GM12878 (cell line): Measurements from ENCODE around the gene NAP1L5. TPM values are rescaled to one million over a fixed set of nuclear protein-coding genes. Genes with fewer than 3 reads are reported as not detected.

Experiments
- ATAC-seq: fragments of 200-7000 bp; cut with Tn5 transposase; 3 replicates; pipeline ENCODE4 v1.9.1; 2020; ENCODE audit warnings: mild to moderate bottlenecking, moderate library complexity
- BruUV-seq: library from RNA; stranded (reverse); fragments of 400-500 nt; replicated peaks from 2 replicates; lab custom pipeline; 2021; lab: Mats Ljungman, UMichigan
- CTCF ChIA-PET: fragments of 300-600 bp; sonication (Branson Sonifier 250); formaldehyde crosslinking; extraction: SDS; loops from one replicate; lab custom pipeline; 2021; ENCODE audit warnings: inconsistent platforms; lab: Yijun Ruan, JAX
- POLR2A ChIA-PET: fragments of 350-600 bp; formaldehyde crosslinking; extraction: SDS; loops from one replicate; lab custom pipeline; 2021; ENCODE audit warnings: inconsistent platforms; lab: Charles Lee
- RAD21 ChIA-PET: fragments of 300-600 bp; sonication (Branson Sonifier 250); formaldehyde crosslinking; loops from one replicate; lab custom pipeline; 2023; ENCODE audit warnings: antibody characterized with exemption; ENCODE audit not compliant: unreplicated experiment; lab: Charles Lee
- SMC1A ChIA-PET: fragments of 300-600 bp; sonication (Branson Sonifier 250); formaldehyde crosslinking; loops from one replicate; lab custom pipeline; 2023; ENCODE audit not compliant: unreplicated experiment, uncharacterized antibody; lab: Charles Lee
- DNase-seq: peaks from one replicate; pipeline ENCODE4 v3.0.0-alpha.2; 2011; ENCODE audit warnings: low read depth, low spot score
- FAIRE-seq: peaks from 3 replicates; lab custom pipeline; 2011; peaks lifted over from hg19 to GRCh38; lab: Jason Lieb, UNC
- H2AFZ ChIP-seq: 2 replicates; pipeline ENCODE4 v1.6.0; 2011; ENCODE audit warnings: low read depth, low read length, control low read depth; ENCODE audit not compliant: control insufficient read depth
- H3K27ac ChIP-seq: 2 replicates; pipeline ENCODE4 v1.5.1; 2011; ENCODE audit warnings: control low read depth; ENCODE audit not compliant: control insufficient read depth, insufficient read depth
- H3K27me3 ChIP-seq, 2 experiments: replicated peaks in 1 of 2; 2 replicates each; pipeline versions ENCODE4 v1.6.0 to v1.6.1; 2011; ENCODE audit warnings: low read length in 1 of 2; ENCODE audit not compliant: control insufficient read depth in 2 of 2, insufficient read depth in 2 of 2
- H3K36me3 ChIP-seq, 2 experiments: 2 replicates each; pipeline ENCODE4 v1.5.1; 2011; ENCODE audit warnings: low read length in 1 of 2; ENCODE audit not compliant: control insufficient read depth in 2 of 2, insufficient read depth in 2 of 2
- H3K4me1 ChIP-seq: 2 replicates; pipeline ENCODE4 v1.6.1; 2011; ENCODE audit warnings: mild to moderate bottlenecking, low read length, moderate library complexity, mixed read lengths; ENCODE audit not compliant: control insufficient read depth, insufficient read depth
- H3K4me2 ChIP-seq: 2 replicates; pipeline ENCODE4 v1.6.0; 2011; ENCODE audit warnings: control low read depth; ENCODE audit not compliant: control insufficient read depth, insufficient read depth
- H3K4me3 ChIP-seq: fragments of 200-600 bp; sonication (generic); 2 replicates; pipeline ENCODE4 v1.5.1; 2016
- H3K79me2 ChIP-seq: 2 replicates; pipeline ENCODE4 v1.6.0; 2011; ENCODE audit warnings: low read length; ENCODE audit not compliant: control insufficient read depth, insufficient read depth
- H3K9ac ChIP-seq: 2 replicates; pipeline ENCODE4 v1.8.0; 2011; ENCODE audit warnings: low read length, control low read depth, mixed read lengths; ENCODE audit not compliant: control insufficient read depth, insufficient read depth
- H3K9me3 ChIP-seq: replicated peaks from 3 replicates; pipeline ENCODE4 v1.5.1; 2011; ENCODE audit warnings: mild to moderate bottlenecking, low read length; ENCODE audit not compliant: control insufficient read depth, insufficient read depth
- H4K20me1 ChIP-seq: 2 replicates; pipeline ENCODE4 v1.6.0; 2011; ENCODE audit not compliant: control insufficient read depth, insufficient read depth
- ATF7 ChIP-seq: fragments of 450-650 bp; IDR thresholded peaks from 2 replicates; pipeline ENCODE4 v1.6.1; 2016; ENCODE audit warnings: low read depth, mild to moderate bottlenecking
- BCLAF1 ChIP-seq: fragments of 450-650 bp; IDR thresholded peaks from 2 replicates; pipeline ENCODE4 v1.6.1; 2017; ENCODE audit warnings: antibody characterized with exemption, mild to moderate bottlenecking, moderate library complexity
- CHD1 ChIP-seq: IDR thresholded peaks from 2 replicates; pipeline ENCODE4 v1.6.1; 2012; ENCODE audit warnings: low read depth, low read length, improper control_type of control experiment
- CREM ChIP-seq: IDR thresholded peaks from 2 replicates; pipeline ENCODE4 v1.6.1; 2014; ENCODE audit warnings: antibody characterized with exemption, low read depth
- ELK1 ChIP-seq: IDR thresholded peaks from 2 replicates; pipeline ENCODE4 v1.6.1; 2012; ENCODE audit warnings: low read depth, low read length, improper control_type of control experiment
- IRF4 ChIP-seq: IDR thresholded peaks from 2 replicates; pipeline ENCODE4 v1.6.1; 2011; ENCODE audit warnings: low read depth, low read length
- NFXL1 ChIP-seq: fragments of 450-650 bp; IDR thresholded peaks from 2 replicates; pipeline ENCODE4 v1.6.1; 2017; ENCODE audit warnings: antibody characterized with exemption, mild to moderate bottlenecking, borderline replicate concordance
- STAT1 ChIP-seq: fragments of 450-650 bp; conservative IDR thresholded peaks from 2 replicates; pipeline ENCODE4 v1.6.1; 2014; ENCODE audit warnings: antibody characterized with exemption, mild to moderate bottlenecking
- SUZ12 ChIP-seq: fragments of 200-600 bp; sonication (generic); IDR thresholded peaks from one replicate; pipeline ENCODE4 v1.6.1; 2018; ENCODE audit warnings: antibody characterized with exemption, mild to moderate bottlenecking; ENCODE audit not compliant: unreplicated experiment
- TBL1XR1 ChIP-seq: IDR thresholded peaks from 2 replicates; pipeline ENCODE4 v1.6.1; 2012; ENCODE audit warnings: low read depth, low read length, improper control_type of control experiment
- ZNF217 ChIP-seq: fragments of 450-650 bp; IDR thresholded peaks from 2 replicates; pipeline ENCODE4 v1.6.1; 2017; ENCODE audit warnings: antibody characterized with exemption, mild to moderate bottlenecking
- ZNF24 ChIP-seq: fragments of 450-650 bp; IDR thresholded peaks from 2 replicates; pipeline ENCODE4 v1.6.1; 2017; ENCODE audit warnings: antibody characterized with exemption, mild to moderate bottlenecking
- ZNF687 ChIP-seq: fragments of 450-650 bp; IDR thresholded peaks from 2 replicates; pipeline ENCODE4 v1.6.1; 2017; ENCODE audit warnings: mild to moderate bottlenecking, moderate library complexity
- in situ Hi-C: fragments of 300-500 bp; cut with MboI; formaldehyde crosslinking; loops from 9 replicates; pipeline ENCODE4 v1.14.3; 2018; ENCODE audit warnings: mixed read lengths
- intact Hi-C: fragments of 100-400 bp; cut with micrococcal nuclease; formaldehyde crosslinking; loops from one replicate; pipeline ENCODE4 v1.14.2; 2022; ENCODE audit not compliant: unreplicated experiment
- polyA plus RNA-seq, 11 experiments: library from polyadenylated mRNA; depleted of rRNA in 4 of 11; unstranded in 6 of 11; stranded (reverse) in 5 of 11; fragments of >200 nt; fragmentation: Nextera tagmentation in 4 of 11; fragmentation: Illumina TruSeq in 1 of 11; extraction: Ambion mirVana in 4 of 11; extraction: Trizol in 1 of 11; gene quantifications; 1 replicate in 1 of 11; 2 replicates in 10 of 11; pipeline versions ENCODE4 v1.2.1 to v1.2.3, GENCODE V29; 2011 to 2016; ENCODE audit warnings: inconsistent platforms in 2 of 11, missing spikeins in 2 of 11, low read depth in 1 of 11
- total RNA-seq, 4 experiments: library from RNA; depleted of rRNA in 3 of 4; stranded (reverse); fragments of >200 nt in 3 of 4; fragmentation: Illumina TruSeq in 1 of 4; extraction: Trizol in 1 of 4; gene quantifications; 2 replicates each; pipeline versions ENCODE4 v1.2.1 to v1.2.3, GENCODE V29; 2013 to 2021
- TF ChIP-seq, protein P1 (sequence below): IDR thresholded peaks from 2 replicates; pipeline ENCODE4 v1.6.1; 2012; ENCODE audit warnings: mild to moderate bottlenecking, low read depth, low read length

The NAP1L5 gene
- total and polyA plus RNA-seq, 10 of the 15 experiments (the other 5 are each of a cell fraction or from before 2014, with no cell fraction given) = 2.1 to 5.3 (median 3.7) TPM

GRCh38 chr4:88674565-88674964, 23.1 kb downstream of the NAP1L5 start:
- H4K20me1 ChIP-seq = no peaks in the 10 kb centered on the region
- ATAC-seq (no peak), FAIRE-seq (no peak), DNase-seq (no peak)
- H3K27me3 ChIP-seq = no peaks in the 10 kb centered on the region
- no peak overlapping the region for H3K27ac ChIP-seq
- intact Hi-C loops = loop anchor here (5.0 to 10.0 kb wide), 2 partner anchors 118 to 440 kb away; partner anchors contain the start of gene TIGD2
- H3K36me3 ChIP-seq = no peaks in the 10 kb centered on the region
- no peaks in the 10 kb centered on the region for H3K9me3 ChIP-seq
- H3K9ac ChIP-seq = no peak overlapping the region
- no peak overlapping the region for H3K4me3 ChIP-seq
- BruUV-seq = no TSS peak
- no peaks in the 10 kb centered on the region for H3K79me2 ChIP-seq
- RAD21 ChIA-PET = no interaction called here
- no peak overlapping the region for H3K4me2 ChIP-seq
- SMC1A ChIA-PET = interaction anchor here (1.1 kb wide), 1 partner anchor 349 kb away, joined by 3 read pairs; no protein-coding TSS in a partner anchor
- CTCF ChIA-PET = no interaction called here
- no peak overlapping the region for H2AFZ ChIP-seq
- in situ Hi-C loops = no loop called here
- H3K4me1 ChIP-seq = no peaks in the 10 kb centered on the region
- POLR2A ChIA-PET = no interaction called here
- TF ChIP-seq CHD1 = no peak
- TF ChIP-seq ZNF217 = no peak
- TF ChIP-seq CREM = no peak
- TF ChIP-seq ELK1 = no peak
- TF ChIP-seq BCLAF1 = no peak
- TF ChIP-seq IRF4 = no peak
- TF ChIP-seq SUZ12 = no peak
- TF ChIP-seq STAT1 = no peak
- no peak for TF ChIP-seq ZNF687
- TF ChIP-seq, protein P1, sequence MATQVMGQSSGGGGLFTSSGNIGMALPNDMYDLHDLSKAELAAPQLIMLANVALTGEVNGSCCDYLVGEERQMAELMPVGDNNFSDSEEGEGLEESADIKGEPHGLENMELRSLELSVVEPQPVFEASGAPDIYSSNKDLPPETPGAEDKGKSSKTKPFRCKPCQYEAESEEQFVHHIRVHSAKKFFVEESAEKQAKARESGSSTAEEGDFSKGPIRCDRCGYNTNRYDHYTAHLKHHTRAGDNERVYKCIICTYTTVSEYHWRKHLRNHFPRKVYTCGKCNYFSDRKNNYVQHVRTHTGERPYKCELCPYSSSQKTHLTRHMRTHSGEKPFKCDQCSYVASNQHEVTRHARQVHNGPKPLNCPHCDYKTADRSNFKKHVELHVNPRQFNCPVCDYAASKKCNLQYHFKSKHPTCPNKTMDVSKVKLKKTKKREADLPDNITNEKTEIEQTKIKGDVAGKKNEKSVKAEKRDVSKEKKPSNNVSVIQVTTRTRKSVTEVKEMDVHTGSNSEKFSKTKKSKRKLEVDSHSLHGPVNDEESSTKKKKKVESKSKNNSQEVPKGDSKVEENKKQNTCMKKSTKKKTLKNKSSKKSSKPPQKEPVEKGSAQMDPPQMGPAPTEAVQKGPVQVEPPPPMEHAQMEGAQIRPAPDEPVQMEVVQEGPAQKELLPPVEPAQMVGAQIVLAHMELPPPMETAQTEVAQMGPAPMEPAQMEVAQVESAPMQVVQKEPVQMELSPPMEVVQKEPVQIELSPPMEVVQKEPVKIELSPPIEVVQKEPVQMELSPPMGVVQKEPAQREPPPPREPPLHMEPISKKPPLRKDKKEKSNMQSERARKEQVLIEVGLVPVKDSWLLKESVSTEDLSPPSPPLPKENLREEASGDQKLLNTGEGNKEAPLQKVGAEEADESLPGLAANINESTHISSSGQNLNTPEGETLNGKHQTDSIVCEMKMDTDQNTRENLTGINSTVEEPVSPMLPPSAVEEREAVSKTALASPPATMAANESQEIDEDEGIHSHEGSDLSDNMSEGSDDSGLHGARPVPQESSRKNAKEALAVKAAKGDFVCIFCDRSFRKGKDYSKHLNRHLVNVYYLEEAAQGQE = no peak
- no peak for TF ChIP-seq NFXL1
- TF ChIP-seq ATF7 = no peak
- no peak for TF ChIP-seq ZNF24
- TF ChIP-seq TBL1XR1 = no peak
